RKO (cell line): Measurements from ENCODE around the gene HOXA10.

Source experiments
- DNase-seq: peaks from one replicate; pipeline ENCODE4 v3.0.0-alpha.2; 2016; ENCODE audit warnings: low spot score

HOXA10 gene

GRCh38 chr7:27173956-27174873 lies at the start of gene HOXA10:
HOXA10 (minus strand) TSS chr7:27174320; CDS start chr7:27174306, 14 bp downstream.
- no peak for DNase-seq

GRCh38 chr7:27221201-27221797 lies 47.2 kb upstream of the HOXA10 start:
- no peak for DNase-seq

GRCh38 chr7:27220440-27220955 lies 46.4 kb upstream of the HOXA10 start:
- no peak for DNase-seq

GRCh38 chr7:27219821-27220220 lies 45.7 kb upstream of the HOXA10 start:
- no peak for DNase-seq

- no peak for DNase-seq
Observed at GRCh38 chr7:27217951-27218350, 43.8 kb upstream of the HOXA10 start.

GRCh38 chr7:27215356-27215755 lies 41.2 kb upstream of the HOXA10 start:
- DNase-seq: no peak

- no peak for DNase-seq
Observed at GRCh38 chr7:27214239-27214950, 40.3 kb upstream of the HOXA10 start.

GRCh38 chr7:27213433-27214238 lies 39.5 kb upstream of the HOXA10 start:
- DNase-seq: no peak

GRCh38 chr7:27212497-27213432 lies 38.6 kb upstream of the HOXA10 start:
- DNase-seq: no peak

GRCh38 chr7:27211764-27212204 lies 37.7 kb upstream of the HOXA10 start:
- DNase-seq: no peak

GRCh38 chr7:27211084-27211446 lies 36.9 kb upstream of the HOXA10 start:
- no peak for DNase-seq

- DNase-seq: peak; percentile 46
Observed at GRCh38 chr7:27210441-27211083, 36.4 kb upstream of the HOXA10 start.

- DNase-seq: no peak
Observed at GRCh38 chr7:27209933-27210440, 35.9 kb upstream of the HOXA10 start.

- no peak for DNase-seq
Observed at GRCh38 chr7:27208998-27209397, 34.9 kb upstream of the HOXA10 start.

GRCh38 chr7:27207348-27207985 lies 33.3 kb upstream of the HOXA10 start:
- no peak for DNase-seq

- DNase-seq: no peak
Observed at GRCh38 chr7:27205325-27206280, 31.5 kb upstream of the HOXA10 start.

GRCh38 chr7:27204851-27205322 lies 30.8 kb upstream of the HOXA10 start:
- DNase-seq: no peak
